Measurements from ENCODE around the gene FIGNL2.
"Not testable (repeated sequence)": the region's sequence is repeated elsewhere in the genome, so short reads cannot be mapped to it uniquely, and the experiment has no call there.

FIGNL2 gene

DNA sequence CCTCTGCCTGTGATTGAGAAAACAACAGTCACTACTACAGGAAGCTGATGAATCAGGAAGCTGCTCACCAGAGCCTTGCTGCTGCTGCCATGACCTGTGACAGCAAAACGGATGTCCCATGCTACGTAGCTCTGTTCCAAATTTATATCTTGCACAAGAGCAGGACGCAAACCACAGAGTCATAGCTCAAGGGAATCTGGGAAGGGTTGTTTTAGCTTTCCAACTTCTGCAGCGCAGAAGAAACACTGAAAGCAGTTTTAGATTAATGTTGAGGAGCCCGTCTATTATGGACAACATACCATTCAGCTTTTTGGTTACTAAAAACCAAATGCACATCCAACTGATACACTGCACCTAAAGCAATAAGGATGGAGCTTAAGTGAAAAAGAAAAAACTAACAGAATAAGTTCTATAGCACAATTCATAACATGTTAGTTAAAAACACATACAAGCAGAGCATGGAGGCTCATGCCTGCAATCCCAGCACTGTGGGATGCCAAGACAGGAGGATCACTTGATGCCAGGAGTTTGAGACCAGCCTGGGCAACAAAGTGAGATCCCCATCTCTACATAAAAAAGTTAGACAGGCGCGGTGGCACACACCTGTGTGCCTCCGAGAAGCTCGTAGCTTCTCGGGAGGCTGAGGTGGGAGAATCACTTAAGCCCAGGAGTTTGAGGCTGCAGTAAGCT is 37.6 kb upstream of the FIGNL2 start:
- TF ChIP-seq, protein P1, sequence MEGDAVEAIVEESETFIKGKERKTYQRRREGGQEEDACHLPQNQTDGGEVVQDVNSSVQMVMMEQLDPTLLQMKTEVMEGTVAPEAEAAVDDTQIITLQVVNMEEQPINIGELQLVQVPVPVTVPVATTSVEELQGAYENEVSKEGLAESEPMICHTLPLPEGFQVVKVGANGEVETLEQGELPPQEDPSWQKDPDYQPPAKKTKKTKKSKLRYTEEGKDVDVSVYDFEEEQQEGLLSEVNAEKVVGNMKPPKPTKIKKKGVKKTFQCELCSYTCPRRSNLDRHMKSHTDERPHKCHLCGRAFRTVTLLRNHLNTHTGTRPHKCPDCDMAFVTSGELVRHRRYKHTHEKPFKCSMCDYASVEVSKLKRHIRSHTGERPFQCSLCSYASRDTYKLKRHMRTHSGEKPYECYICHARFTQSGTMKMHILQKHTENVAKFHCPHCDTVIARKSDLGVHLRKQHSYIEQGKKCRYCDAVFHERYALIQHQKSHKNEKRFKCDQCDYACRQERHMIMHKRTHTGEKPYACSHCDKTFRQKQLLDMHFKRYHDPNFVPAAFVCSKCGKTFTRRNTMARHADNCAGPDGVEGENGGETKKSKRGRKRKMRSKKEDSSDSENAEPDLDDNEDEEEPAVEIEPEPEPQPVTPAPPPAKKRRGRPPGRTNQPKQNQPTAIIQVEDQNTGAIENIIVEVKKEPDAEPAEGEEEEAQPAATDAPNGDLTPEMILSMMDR (IDR thresholded peaks at IDR 0.05; ENCODE audit: unreplicated experiment in 3 of 3): no peak
- H3K4me3 Mint-ChIP-seq: peak overlapping the region in 1 of 3 experiments; percentile 29
- peaks cover 13% of the 10 kb centered on the region for H3K4me1 Mint-ChIP-seq
- no peaks in the 10 kb centered on the region for H3K36me3 Mint-ChIP-seq (ENCODE audit: low read depth)
- H3K27ac Mint-ChIP-seq: peak overlapping the region; percentile 86 to 89 (median 89)
- peaks cover 3% of the 10 kb centered on the region for H3K9me3 Mint-ChIP-seq
- H3K27me3 Mint-ChIP-seq (ENCODE audit: low read depth): peaks cover 11% of the 10 kb centered on the region

DNA sequence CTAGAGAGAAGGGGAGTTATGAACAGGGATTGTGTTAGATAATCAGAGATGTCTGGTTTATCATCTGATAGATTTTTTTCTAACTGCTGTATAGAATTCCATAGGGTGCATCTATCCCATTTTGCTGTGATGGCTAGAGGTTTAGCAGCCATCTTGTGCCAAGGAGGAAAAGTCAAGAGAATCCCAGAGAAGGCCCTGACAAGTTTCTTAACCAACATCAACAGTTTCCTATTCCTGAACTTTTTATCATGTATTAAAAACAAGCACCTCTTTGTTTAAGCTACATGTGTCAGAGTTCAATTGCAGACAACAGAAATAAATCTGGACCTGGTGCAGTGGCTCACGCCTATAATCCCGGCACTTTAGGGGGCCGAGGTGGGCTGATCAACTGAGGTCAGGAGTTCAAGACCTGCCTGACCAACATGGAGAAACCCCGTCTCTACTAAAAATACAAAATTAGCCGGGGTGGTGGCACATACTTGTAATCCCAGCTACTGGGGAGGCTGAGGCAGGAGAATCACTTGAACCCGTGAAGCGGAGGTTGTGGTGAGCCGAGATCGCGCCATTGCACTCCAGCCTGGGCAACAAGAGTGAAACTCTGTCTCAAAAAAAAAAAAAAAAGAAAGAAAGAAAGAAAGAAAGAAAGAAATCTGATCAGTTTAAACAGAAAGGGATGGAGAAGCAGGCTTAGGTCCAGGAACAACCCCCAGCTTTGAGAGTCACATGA is 36.9 kb upstream of the FIGNL2 start:
- H3K27me3 Mint-ChIP-seq (ENCODE audit: low read depth): peaks cover 11% of the 10 kb centered on the region

DNA sequence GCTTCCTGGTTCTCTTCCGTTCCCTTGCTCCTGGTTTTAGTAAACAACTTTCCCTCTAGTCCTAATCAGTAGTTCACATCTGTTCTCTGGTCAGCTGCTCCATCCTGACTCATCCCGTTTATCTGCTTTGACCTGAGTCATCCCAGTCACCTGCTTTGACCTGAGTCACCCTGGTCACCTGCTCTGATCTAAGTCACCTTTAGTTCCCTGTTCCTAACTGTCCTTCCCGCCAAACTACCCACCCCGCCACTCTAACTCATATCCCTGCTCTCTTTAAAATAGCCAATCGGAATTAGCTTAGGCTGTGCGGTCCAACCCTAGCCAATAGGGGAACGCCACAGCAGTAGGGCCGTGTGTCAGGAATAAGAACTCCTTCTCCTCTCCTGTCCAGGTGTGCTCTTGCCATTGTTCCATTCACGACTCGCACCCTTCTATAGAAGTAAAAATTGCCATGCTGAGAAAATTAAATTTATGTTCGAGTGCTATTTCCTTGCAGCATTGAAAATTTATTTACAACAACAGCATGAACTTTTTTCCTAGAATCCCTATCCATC is 36.2 kb upstream of the FIGNL2 start:
- Mint-ChIP-seq H3K27me3 (ENCODE audit: low read depth) (peaks cover 8% of the 10 kb centered on the region), H3K27ac (no peak overlapping the region), H3K4me3 (no peak overlapping the region), H3K9me3 (peaks cover 3% of the 10 kb centered on the region), H3K36me3 (ENCODE audit: low read depth) (no peaks in the 10 kb centered on the region), H3K4me1 (peaks cover 13% of the 10 kb centered on the region)
- TF ChIP-seq, protein P1 (IDR thresholded peaks at IDR 0.05; ENCODE audit: unreplicated experiment in 3 of 3): no peak

More for the DNA sequence above, 36.9 kb upstream of the FIGNL2 start:
- peaks cover 13% of the 10 kb centered on the region for H3K4me1 Mint-ChIP-seq
- not testable (repeated sequence) for H3K9me3 Mint-ChIP-seq; H3K4me3 Mint-ChIP-seq; H3K36me3 Mint-ChIP-seq (ENCODE audit: low read depth)
- peak overlapping the region; percentile 86 to 89 (median 89) for H3K27ac Mint-ChIP-seq

DNA sequence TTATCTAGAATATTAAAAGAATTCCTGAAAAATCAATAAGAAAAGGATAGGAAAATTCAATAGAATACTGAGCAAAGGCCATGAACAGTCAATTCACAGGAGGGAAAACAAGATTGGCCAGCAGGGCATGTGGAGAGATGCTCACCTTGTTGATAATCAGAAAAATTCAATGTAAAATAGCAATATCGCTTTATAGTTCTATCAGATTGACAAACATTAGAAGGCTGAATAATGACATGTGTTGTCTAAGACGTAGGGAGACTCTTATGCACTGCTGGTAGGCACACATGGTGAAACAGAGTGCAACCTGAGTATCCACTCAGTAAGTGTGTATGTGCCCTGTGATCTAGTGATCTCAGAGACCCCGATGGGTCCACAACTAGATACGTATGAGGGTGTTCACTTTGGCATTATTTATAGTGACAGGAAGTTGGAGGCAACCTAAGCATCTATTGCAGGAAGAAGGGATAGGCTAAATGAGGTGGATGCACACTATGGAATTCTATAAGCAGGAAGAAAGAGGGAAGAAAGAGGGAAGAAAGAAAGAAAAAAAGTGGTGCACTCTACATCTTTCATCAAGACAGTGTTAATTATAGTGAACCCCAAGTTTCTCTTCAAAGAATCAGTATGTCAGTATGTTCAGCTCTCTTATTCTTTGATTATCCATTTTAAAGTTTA is 35.6 kb upstream of the FIGNL2 start:
- TF ChIP-seq, protein P1 (IDR thresholded peaks at IDR 0.05; ENCODE audit: unreplicated experiment in 3 of 3): no peak
- Mint-ChIP-seq H3K27me3 (ENCODE audit: low read depth) (peaks cover 8% of the 10 kb centered on the region), H3K4me3 (no peak overlapping the region), H3K9me3 (peaks cover 3% of the 10 kb centered on the region), H3K4me1 (peaks cover 13% of the 10 kb centered on the region), H3K27ac (peak overlapping the region in 1 of 3 experiments; percentile 13), H3K36me3 (ENCODE audit: low read depth) (no peaks in the 10 kb centered on the region)

DNA sequence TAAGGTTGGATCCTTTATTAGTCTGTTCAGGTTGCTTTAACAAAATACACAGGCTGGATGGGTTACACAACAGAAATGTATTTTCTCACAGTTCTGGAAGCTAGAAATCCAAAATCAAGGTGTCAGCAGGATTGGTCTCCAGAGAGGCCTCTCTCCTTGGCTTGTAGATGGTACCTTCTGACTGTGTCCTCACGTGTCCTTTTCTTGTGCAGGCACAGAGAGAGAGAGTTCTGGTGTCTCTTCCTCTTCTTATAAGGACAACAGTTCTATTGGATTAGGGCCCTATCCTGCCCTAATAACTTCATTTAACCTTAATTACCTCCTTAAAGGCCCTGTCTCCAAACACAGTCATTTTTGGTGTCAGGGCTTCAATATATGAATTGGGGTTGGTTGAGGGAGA is 34.8 kb upstream of the FIGNL2 start:
- peaks cover 12% of the 10 kb centered on the region for H3K4me1 Mint-ChIP-seq
- no peak overlapping the region for H3K27ac Mint-ChIP-seq
- H3K27me3 Mint-ChIP-seq (ENCODE audit: low read depth): peaks cover 8% of the 10 kb centered on the region
- H3K36me3 Mint-ChIP-seq (ENCODE audit: low read depth): no peaks in the 10 kb centered on the region
- TF ChIP-seq, protein P1 (IDR thresholded peaks at IDR 0.05; ENCODE audit: unreplicated experiment in 3 of 3): no peak
- no peak overlapping the region for H3K4me3 Mint-ChIP-seq
- peaks cover 3% of the 10 kb centered on the region for H3K9me3 Mint-ChIP-seq

DNA sequence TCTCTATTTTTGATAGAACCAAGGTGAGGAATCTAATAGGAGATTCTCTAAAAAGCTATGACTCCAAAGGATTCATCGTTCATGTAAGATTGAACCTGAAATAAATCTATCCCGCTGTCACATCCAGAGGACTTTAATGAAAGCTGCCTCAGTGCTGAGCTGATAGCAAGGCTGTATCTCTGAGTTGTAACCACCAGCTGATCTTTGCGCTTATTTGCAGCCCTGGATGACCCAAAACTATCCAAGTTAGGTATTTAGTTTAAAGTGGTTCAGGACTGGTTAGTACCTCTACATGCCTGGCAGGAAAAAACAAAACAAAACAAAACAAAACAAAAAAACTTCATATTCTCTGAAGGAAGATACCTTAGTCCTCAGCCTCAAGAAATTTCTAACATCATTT is 30.6 kb upstream of the FIGNL2 start:
- no peak overlapping the region for H3K4me3 Mint-ChIP-seq
- no peaks in the 10 kb centered on the region for H3K36me3 Mint-ChIP-seq (ENCODE audit: low read depth)
- no peak overlapping the region for H3K27ac Mint-ChIP-seq
- H3K27me3 Mint-ChIP-seq (ENCODE audit: low read depth): peaks cover 8% of the 10 kb centered on the region
- TF ChIP-seq, protein P1 (IDR thresholded peaks at IDR 0.05; ENCODE audit: unreplicated experiment in 3 of 3): no peak
- peaks cover 8% of the 10 kb centered on the region for H3K4me1 Mint-ChIP-seq
- peaks cover 3% of the 10 kb centered on the region for H3K9me3 Mint-ChIP-seq
